Aorta (tissue), 5 donors: ENCODE measurements around the gene TRIP4. TPM values are rescaled to one million over a fixed set of nuclear protein-coding genes. Genes with fewer than 3 reads are reported as not detected.

Experiments used
- ATAC-seq: fragments of 200-7000 bp; cut with Tn5 transposase; one replicate; pipeline ENCODE4 v1.9.1; 2022; ENCODE audit warnings: moderate library complexity; ENCODE audit not compliant: low FRiP score
- DNase-seq, 2 donors: peaks; one replicate each; pipeline ENCODE4 v3.0.0-alpha.2; 2020
- H3K27ac ChIP-seq, 2 donors: one replicate each; pipeline ENCODE4 v1.5.1; 2013; ENCODE audit warnings: low read length in 2 of 2, mild to moderate bottlenecking in 2 of 2, moderate library complexity in 2 of 2, control low read depth in 1 of 2, inconsistent platforms in 1 of 2, low read depth in 1 of 2
- H3K27me3 ChIP-seq, 2 donors: one replicate each; pipeline ENCODE4 v1.6.1; 2013; ENCODE audit warnings: control low read depth in 1 of 2, low read length in 1 of 2, mild to moderate bottlenecking in 1 of 2, moderate library complexity in 1 of 2; ENCODE audit not compliant: insufficient read depth in 2 of 2, control insufficient read depth in 1 of 2
- H3K36me3 ChIP-seq, 2 donors: one replicate each; pipeline ENCODE4 v1.6.1; 2013; ENCODE audit warnings: control low read depth in 1 of 2, low read length in 1 of 2, mild to moderate bottlenecking in 1 of 2; ENCODE audit not compliant: insufficient read depth in 2 of 2, control insufficient read depth in 1 of 2
- H3K4me1 ChIP-seq, 2 donors: one replicate each; pipeline ENCODE4 v1.6.1; 2013; ENCODE audit warnings: low read length in 2 of 2, control low read depth in 1 of 2, mild to moderate bottlenecking in 1 of 2, moderate library complexity in 1 of 2; ENCODE audit not compliant: insufficient read depth in 2 of 2, control insufficient read depth in 1 of 2
- H3K4me3 ChIP-seq, 2 donors: one replicate each; pipeline ENCODE4 v1.5.1; 2013; ENCODE audit warnings: low read length in 2 of 2, control low read depth in 1 of 2, mild to moderate bottlenecking in 1 of 2
- H3K9me3 ChIP-seq: one replicate; pipeline ENCODE4 v1.6.1; 2013; ENCODE audit warnings: mild to moderate bottlenecking, low read length; ENCODE audit not compliant: control insufficient read depth
- WGBS, 2 donors: extraction: QIAGEN DNeasy Blood & Tissue Kit; methylation state at CpG; one replicate each; pipeline ENCODE4 v1.1.7; 2013; 5-methylcytosine and 5-hydroxymethylcytosine counted together
- intact Hi-C, 2 donors: fragments of 100-400 bp; cut with DNase I; formaldehyde crosslinking; loops; one replicate each; pipeline versions ENCODE4 v1.14.2 to v1.15.0; 2022
- polyA plus RNA-seq, 2 donors: library from polyadenylated mRNA; stranded (reverse); fragments of 200-250 nt; gene quantifications; one replicate each; pipeline ENCODE4 v1.2.3, GENCODE V29; 2013
- total RNA-seq, 2 donors: library from RNA; stranded (reverse); fragmentation: NEBNext Ultra II Directional; extraction: Animal tissue kit (Norgen Biotek cat#: 25700); gene quantifications; one replicate each; pipeline ENCODE4 v1.2.1, GENCODE V29; 2021
- donor health status: healthy with polysubstance abuse.
- donor health status: Bipolar disorder and iron deficiency.
- donor health status: DM: no; HTN: no; CAD: no.
- donor health status: DM: no; HTN: no; CAD: no.
- donor health status: DM: yes; HTN: yes; CAD: no.

Gene TRIP4
- total and polyA plus RNA-seq, 4 donors = 23.3 to 31.2 (median 26.8) TPM

GRCh38 chr15:64452988-64453688 is 65.5 kb downstream of the TRIP4 start:
- H3K36me3 ChIP-seq = peaks cover under 1 to 3% of the 10 kb centered on the region in 2 donors
- intact Hi-C loops = no loop called here
- no peak overlapping the region for H3K4me3 ChIP-seq
- ATAC-seq (no peak), DNase-seq (peak in 1 of 2 donors; percentile 58)
- no peaks in the 10 kb centered on the region for H3K27me3 ChIP-seq
- H3K27ac ChIP-seq = no peak overlapping the region
- H3K4me1 ChIP-seq = no peaks in the 10 kb centered on the region
- WGBS, 2 donors = 58% methylated on average over 6 of the region's 6 CpGs
- H3K9me3 ChIP-seq = no peaks in the 10 kb centered on the region

- Histone ChIP-seq H3K27me3 (no peaks in the 10 kb centered on the region), H3K4me1 (no peaks in the 10 kb centered on the region), H3K9me3 (no peaks in the 10 kb centered on the region), H3K36me3 (peaks cover 0 to 3% of the 10 kb centered on the region in 2 donors), H3K27ac (no peak overlapping the region), H3K4me3 (no peak overlapping the region)
- WGBS, 2 donors = 93% methylated on average over 1 of the region's 1 CpG
- DNase-seq (no peak), ATAC-seq (no peak)
- intact Hi-C loops = no loop called here
Observed at GRCh38 chr15:64453689-64454037, 66.0 kb downstream of the TRIP4 start.

DNA sequence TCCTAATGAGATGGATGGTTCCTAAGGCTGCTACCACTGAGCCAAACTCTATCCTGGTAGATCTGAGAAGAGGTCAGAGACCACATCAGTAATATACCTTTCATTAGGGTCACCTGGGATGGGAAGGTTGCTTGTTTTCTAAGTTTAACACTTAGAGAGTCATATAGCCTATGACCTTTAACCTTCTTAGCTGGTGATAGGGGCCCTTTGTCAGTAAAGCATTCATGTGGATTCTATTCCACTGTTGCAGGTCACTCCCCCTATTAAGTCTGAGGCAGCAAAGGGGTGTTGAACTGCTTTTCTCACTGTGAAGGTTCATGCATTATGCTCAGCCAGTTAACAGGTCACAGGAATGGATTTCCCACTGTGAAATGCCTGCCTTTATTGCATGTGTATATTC is 66.6 kb downstream of the TRIP4 start:
- no peaks in the 10 kb centered on the region for H3K9me3 ChIP-seq
- no peak overlapping the region for H3K4me3 ChIP-seq
- H3K27me3 ChIP-seq = no peaks in the 10 kb centered on the region
- H3K36me3 ChIP-seq = peaks cover 0 to 3% of the 10 kb centered on the region in 2 donors
- no peak overlapping the region for H3K27ac ChIP-seq
- intact Hi-C loops = no loop called here
- no peak for DNase-seq
- ATAC-seq = no peak
- no peaks in the 10 kb centered on the region for H3K4me1 ChIP-seq

DNA sequence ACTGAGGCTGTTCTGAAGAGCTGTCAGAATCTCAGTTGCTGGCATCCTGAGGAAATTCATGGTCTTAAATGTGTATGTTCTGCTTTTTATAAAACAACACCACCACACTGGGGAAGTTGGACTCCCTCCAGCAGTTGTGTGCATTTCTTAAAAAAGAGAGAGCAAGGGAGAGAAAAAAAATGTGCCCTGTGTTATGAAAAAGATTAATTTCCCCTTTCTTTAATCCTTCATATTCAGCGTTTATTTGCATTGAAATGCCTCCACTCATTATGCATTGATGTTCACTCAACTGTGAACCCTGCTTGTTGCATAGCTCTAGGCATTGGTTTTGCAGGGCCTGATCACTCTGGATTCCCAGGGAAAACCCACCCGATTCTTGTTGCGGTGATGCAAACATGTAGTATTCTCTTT is 68.3 kb downstream of the TRIP4 start:
- DNase-seq (peak in 1 of 2 donors; percentile 73), ATAC-seq (no peak)
- WGBS, 2 donors = 58 to 61% methylated on average over 3 of the region's 3 CpGs
- Histone ChIP-seq H3K4me1 (no peaks in the 10 kb centered on the region), H3K9me3 (no peaks in the 10 kb centered on the region), H3K36me3 (peaks cover 0 to 3% of the 10 kb centered on the region in 2 donors), H3K4me3 (no peak overlapping the region), H3K27ac (no peak overlapping the region), H3K27me3 (no peaks in the 10 kb centered on the region)
- intact Hi-C loops = no loop called here

DNA sequence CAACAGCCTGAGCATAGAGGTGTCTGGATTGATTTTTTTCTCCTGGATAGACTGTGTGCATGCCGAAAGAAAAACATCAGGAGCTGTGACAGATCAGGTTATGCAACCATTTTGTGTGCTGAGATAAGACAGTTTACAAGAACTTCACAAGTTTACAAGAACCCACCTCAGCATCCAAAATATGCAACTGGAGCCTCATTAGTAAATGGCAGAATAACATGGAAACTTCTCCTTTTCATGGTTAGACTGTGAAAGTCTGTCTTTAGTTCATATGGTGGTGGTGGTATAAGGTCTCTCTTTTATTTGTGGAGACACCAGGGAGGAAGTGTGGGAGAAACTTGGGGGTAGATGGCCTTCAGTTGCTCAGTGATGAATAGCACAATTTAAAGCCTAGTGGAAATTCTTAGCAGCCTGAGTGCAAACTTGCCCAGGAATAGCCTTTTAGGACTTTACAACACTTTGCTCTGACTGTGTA is 69.0 kb downstream of the TRIP4 start:
- ATAC-seq = no peak
- intact Hi-C loops = no loop called here
- WGBS, 2 donors = 83 to 86% methylated on average over 1 of the region's 1 CpG
- peaks cover 0 to under 1% of the 10 kb centered on the region in 2 donors for H3K4me1 ChIP-seq
- no peaks in the 10 kb centered on the region for H3K27me3 ChIP-seq
- no peaks in the 10 kb centered on the region for H3K9me3 ChIP-seq
- no peak for DNase-seq
- H3K4me3 ChIP-seq = no peak overlapping the region
- H3K27ac ChIP-seq = no peak overlapping the region
- peaks cover 0 to 3% of the 10 kb centered on the region in 2 donors for H3K36me3 ChIP-seq

GRCh38 chr15:64459066-64459781 is 71.6 kb downstream of the TRIP4 start:
- Histone ChIP-seq H3K27ac (peak overlapping the region in 1 of 2 donors; percentile 28), H3K4me3 (no peak overlapping the region), H3K4me1 (peaks cover 4 to 11% of the 10 kb centered on the region in 2 donors), H3K36me3 (peaks cover 0 to 3% of the 10 kb centered on the region in 2 donors), H3K27me3 (no peaks in the 10 kb centered on the region), H3K9me3 (no peaks in the 10 kb centered on the region)
- ATAC-seq = no peak
- no peak for DNase-seq
- intact Hi-C loops = no loop called here
- WGBS, 2 donors = 58 to 64% methylated on average over 3 of the region's 3 CpGs

GRCh38 chr15:64460206-64460723 is 72.6 kb downstream of the TRIP4 start, which contains the start of gene ZNF609:
ZNF609 (plus strand) TSS chr15:64460578; CDS start chr15:64499420, 38,842 bp downstream.
- Histone ChIP-seq H3K4me1 (peaks cover 4 to 11% of the 10 kb centered on the region in 2 donors), H3K36me3 (peaks cover 0 to 3% of the 10 kb centered on the region in 2 donors), H3K9me3 (no peaks in the 10 kb centered on the region), H3K4me3 (peak within 1 kb of the TSS; percentile 79 to 100), H3K27me3 (no peaks in the 10 kb centered on the region), H3K27ac (peak within 1 kb of the TSS; percentile 20 to 28)
- intact Hi-C loops = no loop called here
- DNase-seq (peak; percentile 95 to 99), ATAC-seq (peak; percentile 95)
- 0 to 1% methylated on average over 37 to 45 of the region's 45 CpGs for WGBS, 2 donors

DNA sequence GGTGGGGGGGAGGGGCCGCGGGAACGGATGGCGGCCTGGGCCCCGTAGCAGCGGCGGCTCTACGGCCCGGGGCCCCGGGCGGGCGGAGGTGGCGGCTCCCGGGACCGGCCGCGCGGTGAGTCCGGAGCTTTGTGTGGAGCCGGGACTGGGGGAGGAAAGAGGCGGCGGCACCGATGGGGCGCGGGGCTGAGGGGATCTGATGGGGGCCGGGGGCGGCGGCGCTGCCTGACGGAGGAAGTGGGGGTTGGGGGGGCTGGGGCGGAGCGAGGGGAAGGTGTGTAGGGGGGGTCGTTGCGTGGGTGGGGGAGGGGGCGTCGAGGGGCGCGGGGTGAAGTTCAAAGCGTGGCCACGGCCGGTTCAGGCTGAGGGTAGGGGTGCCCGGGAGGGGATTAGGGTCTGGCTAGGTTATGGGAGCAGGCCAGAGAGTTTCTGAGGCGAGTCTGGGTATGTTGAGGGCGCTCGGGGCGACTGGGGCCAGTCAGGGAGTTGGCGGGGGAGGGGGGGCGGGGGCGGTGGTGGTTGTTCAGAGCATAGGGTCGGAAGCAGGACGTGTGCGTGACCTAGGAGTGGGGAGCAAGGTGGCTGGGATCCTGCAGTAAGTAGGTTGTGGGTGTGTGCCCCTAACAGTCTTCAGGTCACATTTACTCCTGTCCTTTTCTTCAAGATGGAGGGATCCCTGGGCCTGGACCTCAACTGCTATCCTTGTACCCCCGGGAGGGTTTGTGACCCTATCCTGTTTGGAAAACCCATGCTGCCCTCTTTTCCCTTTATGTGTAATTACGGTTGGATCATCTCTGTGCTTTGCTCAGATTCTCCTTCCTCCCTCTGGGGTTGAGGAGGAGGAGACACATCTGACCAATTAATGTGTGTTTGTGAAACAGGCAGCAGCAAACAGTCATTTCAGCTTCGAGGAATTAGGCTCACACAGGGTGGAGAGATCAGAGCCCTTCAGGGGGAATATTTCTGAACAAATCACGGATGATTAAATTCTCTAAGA is 73.4 kb downstream of the TRIP4 start:
- H3K27ac ChIP-seq = peak overlapping the region in 1 of 2 donors; percentile 56
- H3K4me3 ChIP-seq = peak overlapping the region; percentile 79 to 100
- peaks cover 4 to 11% of the 10 kb centered on the region in 2 donors for H3K4me1 ChIP-seq
- DNase-seq (peak; percentile 52 to 78), ATAC-seq (peak; percentile 77)
- H3K9me3 ChIP-seq = no peaks in the 10 kb centered on the region
- 0 to 1% methylated on average over 16 to 56 of the region's 56 CpGs for WGBS, 2 donors
- H3K36me3 ChIP-seq = peaks cover 0 to 3% of the 10 kb centered on the region in 2 donors
- intact Hi-C loops = no loop called here
- H3K27me3 ChIP-seq = no peaks in the 10 kb centered on the region
